Measurements from ENCODE around the gene BCL11A.

The BCL11A gene

GRCh38 chr2:60522462-60522861 lies 31.0 kb downstream of the BCL11A start:
- DNase-seq = no peak

GRCh38 chr2:60521626-60522025 lies 31.8 kb downstream of the BCL11A start:
- no peak for DNase-seq

- DNase-seq = no peak
These were observed 32.4 kb downstream of the BCL11A start for GRCh38 chr2:60520917-60521539.

GRCh38 chr2:60520151-60520876 lies 33.1 kb downstream of the BCL11A start:
- DNase-seq = no peak

- no peak for DNase-seq
These were observed 34.1 kb downstream of the BCL11A start for GRCh38 chr2:60519231-60519863.

- no peak for DNase-seq
These were observed 34.9 kb downstream of the BCL11A start for GRCh38 chr2:60518567-60518966.

GRCh38 chr2:60517446-60517845 lies 36.0 kb downstream of the BCL11A start:
- DNase-seq = no peak

GRCh38 chr2:60516826-60517225 lies 36.6 kb downstream of the BCL11A start:
- no peak for DNase-seq

GRCh38 chr2:60516383-60516811 lies 37.1 kb downstream of the BCL11A start:
- peak; percentile 27 for DNase-seq

GRCh38 chr2:60515721-60516226 lies 37.7 kb downstream of the BCL11A start:
- peak; percentile 26 for DNase-seq

- DNase-seq = no peak
These were observed 39.5 kb downstream of the BCL11A start for GRCh38 chr2:60513996-60514395.

- DNase-seq = no peak
These were observed 40.3 kb downstream of the BCL11A start for GRCh38 chr2:60513191-60513590.

- DNase-seq = peak; percentile 37
These were observed 40.8 kb downstream of the BCL11A start for GRCh38 chr2:60512641-60513040.

- no peak for DNase-seq
These were observed 41.3 kb downstream of the BCL11A start for GRCh38 chr2:60512062-60512622.

GRCh38 chr2:60510713-60511112 lies 42.7 kb downstream of the BCL11A start:
- no peak for DNase-seq

- no peak for DNase-seq
These were observed 44.4 kb downstream of the BCL11A start for GRCh38 chr2:60509066-60509465.

GRCh38 chr2:60508339-60508917 lies 45.0 kb downstream of the BCL11A start:
- no peak for DNase-seq

- no peak for DNase-seq
These were observed 46.1 kb downstream of the BCL11A start for GRCh38 chr2:60507211-60507965.

- DNase-seq = no peak
These were observed 47.6 kb downstream of the BCL11A start for GRCh38 chr2:60505880-60506260.

GRCh38 chr2:60505240-60505879 lies 48.1 kb downstream of the BCL11A start:
- peak; percentile 6 for DNase-seq

GRCh38 chr2:60504049-60504448 lies 49.4 kb downstream of the BCL11A start:
- no peak for DNase-seq

- DNase-seq = no peak
These were observed 51.3 kb downstream of the BCL11A start for GRCh38 chr2:60502144-60502543.
